Neutrophil (primary cell): ENCODE data around the gene NEO1.
"Not testable (repeated sequence)": the region's sequence is repeated elsewhere in the genome, so short reads cannot be mapped to it uniquely, and the experiment has no call there.

Experiments used
- H3K27ac ChIP-seq: fragments of 200-600 bp; sonication (generic); 2 replicates; pipeline ENCODE4 v1.5.1; 2016; ENCODE audit warnings: mild to moderate bottlenecking, moderate library complexity
- H3K27me3 ChIP-seq: fragments of 200-600 bp; sonication (generic); 2 replicates; pipeline ENCODE4 v1.6.0; 2016; ENCODE audit warnings: mild to moderate bottlenecking
- H3K36me3 ChIP-seq: fragments of 200-600 bp; sonication (generic); 2 replicates; pipeline ENCODE4 v1.5.1; 2017
- H3K4me1 ChIP-seq, 2 experiments: fragments of 200-600 bp in 1 of 2; sonication (generic) in 1 of 2; 1 replicate in 1 of 2; 2 replicates in 1 of 2; pipeline versions ENCODE4 v1.5.1 to v1.6.1; 2013 to 2016; ENCODE audit warnings: low read depth in 1 of 2, low read length in 1 of 2, mild to moderate bottlenecking in 1 of 2, moderate library complexity in 1 of 2; ENCODE audit not compliant: control insufficient read depth in 1 of 2, insufficient read depth in 1 of 2
- H3K4me3 ChIP-seq, 2 experiments: fragments of 200-600 bp in 1 of 2; sonication (generic) in 1 of 2; 1 replicate in 1 of 2; 2 replicates in 1 of 2; pipeline ENCODE4 v1.5.1; 2013 to 2016; ENCODE audit warnings: low read depth in 1 of 2, low read length in 1 of 2, mild to moderate bottlenecking in 1 of 2, moderate library complexity in 1 of 2
- H3K9me3 ChIP-seq: fragments of 200-600 bp; sonication (generic); 2 replicates; pipeline ENCODE4 v1.5.1; 2016
- CTCF ChIP-seq: fragments of 200-600 bp; sonication (generic); IDR thresholded peaks from 2 replicates; pipeline ENCODE4 v1.5.1; 2016; ENCODE audit warnings: antibody characterized with exemption

Gene NEO1

DNA sequence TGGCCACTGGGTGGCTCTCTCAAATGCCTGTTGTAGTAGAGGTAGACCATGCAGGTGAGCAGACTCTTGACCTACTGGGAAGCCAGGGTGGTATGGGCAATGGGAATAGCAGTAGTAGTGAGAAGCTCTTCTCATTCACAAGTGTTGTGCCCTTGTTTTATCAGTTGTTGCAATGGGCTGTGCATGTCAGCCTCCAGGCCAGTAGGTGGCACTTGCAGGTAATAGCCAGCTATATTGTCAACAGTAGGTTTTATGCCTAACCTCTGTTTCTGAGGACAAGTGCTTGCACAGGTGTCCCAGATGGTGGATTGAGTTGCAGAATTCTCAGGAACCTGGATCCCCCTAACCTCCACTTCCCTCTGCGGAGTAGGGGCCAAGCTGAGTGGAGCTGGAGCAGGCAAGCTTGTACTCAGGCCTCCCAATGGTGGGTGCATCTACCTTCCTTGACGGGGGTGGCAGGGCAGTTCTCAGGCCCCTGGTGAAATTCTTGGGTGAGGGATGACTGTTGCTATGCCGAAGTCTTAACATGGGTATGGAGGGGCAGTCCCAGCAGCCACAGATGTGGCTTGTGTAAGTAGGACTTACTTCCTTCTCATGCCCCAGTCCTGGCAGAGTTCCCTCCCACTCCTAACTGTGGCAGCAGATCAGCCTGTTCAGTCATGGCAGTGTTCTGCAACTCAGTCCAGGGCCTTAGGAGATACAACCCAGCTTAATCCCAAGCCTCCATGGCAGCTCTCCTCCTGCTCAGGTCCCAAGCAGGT lies 104.3 kb downstream of the NEO1 start:
- H3K27ac ChIP-seq, result no peak overlapping the region
- H3K36me3 ChIP-seq, result no peaks in the 10 kb centered on the region
- H3K4me3 ChIP-seq, result no peak overlapping the region
- H3K27me3 ChIP-seq, result peaks cover 20% of the 10 kb centered on the region
- no peaks in the 10 kb centered on the region for H3K4me1 ChIP-seq
- no peak for TF ChIP-seq CTCF
- H3K9me3 ChIP-seq, result no peaks in the 10 kb centered on the region

DNA sequence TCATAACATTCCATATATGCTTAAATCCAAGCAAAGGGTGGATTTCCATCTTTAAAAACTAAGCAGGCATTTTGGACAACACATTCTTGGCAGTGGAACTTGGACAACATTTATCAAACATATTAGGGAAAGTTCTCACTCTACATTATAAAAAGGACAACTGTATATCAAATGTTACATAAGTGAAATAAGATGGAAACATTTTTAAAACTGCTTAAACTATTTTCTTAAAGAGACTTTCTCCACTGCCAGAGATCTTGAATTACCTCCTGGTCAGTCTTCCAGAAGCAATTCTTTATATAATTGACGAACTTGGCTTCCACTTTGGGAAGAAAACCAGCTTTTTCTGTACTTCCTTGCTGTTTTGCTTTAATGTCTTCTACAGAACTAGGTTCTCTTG lies 109.3 kb downstream of the NEO1 start:
- TF ChIP-seq CTCF, result no peak
- Histone ChIP-seq H3K36me3 (no peaks in the 10 kb centered on the region), H3K27me3 (peaks cover 24% of the 10 kb centered on the region), H3K9me3 (peaks cover 7% of the 10 kb centered on the region), H3K27ac (no peak overlapping the region), H3K4me1 (no peaks in the 10 kb centered on the region), H3K4me3 (no peak overlapping the region)

DNA sequence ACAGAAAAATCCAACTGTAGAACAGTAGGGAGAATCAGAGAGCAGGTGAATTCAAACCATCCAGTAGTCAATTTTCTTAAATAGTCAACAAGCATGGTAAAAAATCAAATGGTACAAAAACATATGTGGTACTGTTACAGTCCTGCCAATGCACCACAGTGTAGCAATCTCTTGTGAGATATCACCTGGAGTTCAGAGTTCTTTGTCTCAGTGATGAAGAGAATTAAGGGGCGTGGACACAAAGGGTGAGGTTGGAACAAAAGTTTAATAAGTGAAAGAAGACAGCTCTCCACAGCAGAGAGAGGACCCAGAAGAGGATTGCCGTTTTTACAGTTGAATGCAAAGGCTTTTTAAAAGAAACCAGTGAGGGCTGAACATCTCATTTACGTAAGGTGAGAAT lies 113.2 kb downstream of the NEO1 start:
- peaks cover 7% of the 10 kb centered on the region for H3K9me3 ChIP-seq
- no peak overlapping the region for H3K27ac ChIP-seq
- no peaks in the 10 kb centered on the region for H3K4me1 ChIP-seq
- TF ChIP-seq CTCF, result no peak
- H3K36me3 ChIP-seq, result no peaks in the 10 kb centered on the region
- no peak overlapping the region for H3K4me3 ChIP-seq
- peaks cover 27% of the 10 kb centered on the region for H3K27me3 ChIP-seq

GRCh38 chr15:73165844-73166243 lies 113.6 kb downstream of the NEO1 start:
- no peak overlapping the region for H3K27ac ChIP-seq
- TF ChIP-seq CTCF, result no peak
- no peak overlapping the region for H3K4me3 ChIP-seq

DNA sequence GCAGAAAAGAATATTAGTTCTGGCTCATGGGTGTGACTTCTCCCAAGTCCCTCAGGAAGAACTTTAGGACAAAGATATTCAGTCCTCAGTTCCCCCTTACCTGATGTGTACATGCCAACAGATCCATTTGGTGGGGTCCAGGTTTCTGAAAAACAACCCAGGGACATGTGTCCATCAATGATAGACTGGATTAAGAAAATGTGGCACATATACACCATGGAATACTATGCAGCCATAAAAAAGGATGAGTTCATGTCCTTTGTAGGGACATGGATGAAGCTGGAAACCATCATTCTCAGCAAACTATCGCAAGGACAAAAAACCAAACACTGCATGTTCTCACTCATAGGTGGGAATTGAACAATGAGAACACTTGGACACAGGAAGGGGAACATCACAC lies 114.4 kb downstream of the NEO1 start:
- not testable (repeated sequence) for H3K9me3 ChIP-seq, H3K4me3 ChIP-seq, H3K4me1 ChIP-seq, H3K36me3 ChIP-seq, H3K27ac ChIP-seq
- peaks cover 22% of the 10 kb centered on the region for H3K27me3 ChIP-seq

More at GRCh38 chr15:73165844-73166243, 113.6 kb downstream of the NEO1 start:
- peaks cover 28% of the 10 kb centered on the region for H3K27me3 ChIP-seq
- peaks cover 7% of the 10 kb centered on the region for H3K9me3 ChIP-seq
- H3K36me3 ChIP-seq, result no peaks in the 10 kb centered on the region
- no peaks in the 10 kb centered on the region for H3K4me1 ChIP-seq

DNA sequence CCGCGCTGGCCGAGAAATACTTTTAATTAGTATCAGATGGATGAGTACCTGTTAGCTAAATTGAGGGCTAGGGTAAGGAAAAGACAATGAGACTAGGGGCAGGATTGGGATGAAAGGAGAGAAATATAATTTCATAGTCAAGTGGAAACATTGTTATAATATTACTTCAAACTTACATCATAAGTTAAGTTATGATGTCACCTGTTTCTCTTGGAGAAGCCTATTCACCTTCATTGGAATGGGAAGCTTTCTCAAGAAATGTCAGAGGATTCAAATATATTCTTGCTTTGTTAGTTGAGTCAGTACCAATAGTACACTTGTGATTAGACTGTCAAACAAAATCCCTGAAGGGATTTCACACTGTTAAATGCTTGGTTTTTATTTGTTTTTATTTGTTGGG lies 116.2 kb downstream of the NEO1 start:
- Histone ChIP-seq H3K9me3 (peaks cover 7% of the 10 kb centered on the region), H3K4me3 (no peak overlapping the region), H3K36me3 (no peaks in the 10 kb centered on the region), H3K27ac (no peak overlapping the region), H3K4me1 (no peaks in the 10 kb centered on the region), H3K27me3 (peaks cover 25% of the 10 kb centered on the region)
- TF ChIP-seq CTCF, result no peak
